Measurements from ENCODE around the gene C16orf92.

C16orf92 gene, protein sequence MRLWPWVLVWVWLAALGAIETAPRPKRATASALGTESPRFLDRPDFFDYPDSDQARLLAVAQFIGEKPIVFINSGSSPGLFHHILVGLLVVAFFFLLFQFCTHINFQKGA

DNA sequence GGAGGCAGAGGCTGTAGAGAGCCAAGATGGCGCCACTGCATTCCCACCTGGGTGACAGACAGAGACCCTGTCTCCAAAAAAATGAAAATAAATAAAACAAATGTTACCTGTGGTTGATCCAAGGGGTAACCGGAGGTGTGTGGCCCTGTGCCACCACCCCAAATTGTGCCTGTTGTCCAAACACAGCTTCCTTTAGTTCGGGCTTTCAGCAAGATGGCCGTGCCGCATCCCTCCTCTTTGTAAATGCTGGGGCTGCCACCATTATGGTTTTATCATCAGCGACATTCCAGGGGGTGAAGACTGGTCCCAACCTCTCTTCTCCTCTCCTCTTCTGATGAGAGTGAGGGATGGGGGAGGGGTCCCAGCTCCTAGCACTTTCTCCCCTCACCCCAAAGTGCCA is at the start of gene C16orf92:
C16orf92 (plus strand) TSS at position 312 of the 400 bp plus-strand sequence. CDS start 143 bp downstream, outside the sequence.
- ChIA-PET POLR2A (interaction anchor here (0.9 to 1.0 kb wide), 3 partner anchors 28 to 207 kb away, joined by 3 to 4 read pairs (median 3); partner anchors contain the start of genes HIRIP3, PAGR1 and TMEM219), CTCF (interaction anchor here (1.2 to 1.5 kb wide), 2 partner anchors 9 to 175 kb away, joined by 3 to 10 read pairs; partner anchors contain the start of gene TLCD3B)
- no peak for TF ChIP-seq LEF1 (IDR thresholded peaks at IDR 0.05; ENCODE audit: borderline replicate concordance)
- no peak for DNase-seq (ENCODE audit: extremely low spot score)

DNA sequence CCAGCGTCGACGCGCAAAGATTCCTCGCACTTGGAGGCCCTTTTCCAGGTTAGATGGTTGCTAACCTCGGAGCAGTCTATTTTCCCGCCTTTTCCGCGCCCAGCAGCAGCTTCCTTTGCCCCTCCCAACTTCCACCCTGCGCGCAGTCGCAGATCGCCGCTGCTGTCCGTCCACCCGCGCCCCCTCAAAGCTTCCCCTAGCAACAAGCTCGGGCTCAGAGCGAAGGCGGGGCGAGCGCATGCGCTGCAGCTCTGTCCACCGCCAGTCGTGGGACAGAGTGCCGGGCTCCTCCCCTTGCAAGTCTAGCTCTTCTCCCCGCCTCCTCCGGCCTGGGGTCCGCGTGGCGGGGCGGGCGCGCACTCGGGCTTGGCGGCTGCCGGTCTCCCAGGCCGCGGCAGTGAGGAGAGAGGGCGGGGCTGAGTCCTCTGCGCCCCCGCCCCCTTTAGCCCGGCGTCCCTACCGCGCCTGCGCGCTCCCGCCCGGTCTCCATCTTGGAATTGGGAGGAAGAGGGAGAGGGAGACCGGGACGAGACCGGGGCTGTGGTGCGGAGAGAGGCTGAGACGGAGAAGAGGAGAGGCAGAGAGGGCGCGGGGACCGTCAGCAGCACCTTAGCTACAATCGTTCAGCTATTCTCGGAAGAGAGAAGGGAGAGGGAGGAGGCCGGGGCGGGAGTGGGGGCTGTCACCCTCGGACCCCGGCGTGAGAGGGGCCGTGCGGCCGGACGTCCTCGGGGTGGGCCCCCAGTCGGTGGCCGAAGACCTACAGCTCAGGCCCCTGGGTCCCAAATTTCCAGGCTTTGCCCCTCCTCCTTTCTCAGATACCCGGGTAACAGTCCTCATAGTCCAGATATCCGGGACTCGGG is 49.4 kb upstream of the C16orf92 start, which contains the start of gene TAOK2:
TAOK2 (plus strand) TSS at position 485 of the 863 bp plus-strand sequence. CDS start 3,905 bp downstream, outside the sequence.
- ChIA-PET POLR2A (interaction anchor here (0.6 to 8.8 kb wide), 25 partner anchors 12 to 1025 kb away, joined by 3 to 102 read pairs (median 4); partner anchors contain the start of genes ALDOA, ASPHD1, CDIPT and HIRIP3), CTCF (interaction anchor here (0.6 to 3.0 kb wide), 6 partner anchors 12 to 125 kb away, joined by 3 to 14 read pairs (median 6); partner anchors contain the start of gene TMEM219)
- TF ChIP-seq, protein P1, sequence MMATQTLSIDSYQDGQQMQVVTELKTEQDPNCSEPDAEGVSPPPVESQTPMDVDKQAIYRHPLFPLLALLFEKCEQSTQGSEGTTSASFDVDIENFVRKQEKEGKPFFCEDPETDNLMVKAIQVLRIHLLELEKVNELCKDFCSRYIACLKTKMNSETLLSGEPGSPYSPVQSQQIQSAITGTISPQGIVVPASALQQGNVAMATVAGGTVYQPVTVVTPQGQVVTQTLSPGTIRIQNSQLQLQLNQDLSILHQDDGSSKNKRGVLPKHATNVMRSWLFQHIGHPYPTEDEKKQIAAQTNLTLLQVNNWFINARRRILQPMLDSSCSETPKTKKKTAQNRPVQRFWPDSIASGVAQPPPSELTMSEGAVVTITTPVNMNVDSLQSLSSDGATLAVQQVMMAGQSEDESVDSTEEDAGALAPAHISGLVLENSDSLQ (IDR thresholded peaks at IDR 0.05), result no peak; the same call in 1 of the 2 replicates
- no peak for TF ChIP-seq BHLHE40 (IDR thresholded peaks at IDR 0.05; ENCODE audit: borderline replicate concordance)
- TF ChIP-seq LEF1 (IDR thresholded peaks at IDR 0.05; ENCODE audit: borderline replicate concordance), result no peak
- peak; percentile 100 for TF ChIP-seq L3MBTL2 (conservative IDR thresholded peaks at IDR 0.05)
- peak; percentile 98; the same call in 1 of the 2 replicates for TF ChIP-seq HDGF (IDR thresholded peaks at IDR 0.05; ENCODE audit: borderline replicate concordance)
- TF ChIP-seq SP1 (IDR thresholded peaks at IDR 0.05), result no peak
- peak; percentile 100 for DNase-seq (ENCODE audit: extremely low spot score)

DNA sequence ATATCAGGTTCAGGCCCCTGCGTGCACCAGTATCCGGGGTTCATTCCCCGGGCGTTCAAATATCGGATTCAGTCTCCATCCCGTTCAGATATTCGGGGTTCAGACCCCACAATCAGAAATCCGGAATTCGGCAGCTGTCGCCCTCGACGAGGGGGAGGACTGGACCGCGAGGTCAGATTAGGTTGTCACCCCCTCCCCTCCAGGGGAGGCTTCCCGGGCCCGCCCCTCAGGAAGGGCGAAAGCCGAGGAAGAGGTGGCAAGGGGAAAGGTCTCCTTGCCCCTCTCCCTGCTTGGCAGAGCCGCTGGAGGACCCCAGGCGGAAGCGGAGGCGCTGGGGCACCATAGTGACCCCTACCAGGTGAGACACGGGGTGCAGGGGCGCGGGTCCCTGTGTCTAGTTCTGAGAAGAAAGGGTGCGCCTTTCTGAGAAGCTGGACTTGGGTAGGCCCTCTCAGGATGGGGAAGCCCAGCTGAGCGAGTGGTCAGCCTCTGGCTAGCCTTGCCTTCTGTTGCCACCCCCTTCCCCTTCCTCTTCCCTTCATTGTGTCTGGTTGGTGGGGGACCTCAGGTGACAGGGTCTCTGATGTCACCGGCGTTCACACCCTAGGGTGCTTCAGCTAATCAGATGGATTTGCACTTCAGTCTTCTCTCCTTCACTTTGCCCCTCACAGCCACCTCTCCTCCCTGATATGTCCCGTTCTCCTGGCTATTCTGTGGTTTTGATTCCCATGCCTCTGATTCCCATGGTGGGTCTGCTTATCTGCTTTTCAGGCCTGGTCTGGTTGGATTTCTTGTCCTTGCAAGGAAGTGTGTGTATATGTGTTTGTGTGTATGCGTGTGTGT is 48.5 kb upstream of the C16orf92 start:
- TF ChIP-seq HDGF (IDR thresholded peaks at IDR 0.05; ENCODE audit: borderline replicate concordance) (no peak), FOXM1 (IDR thresholded peaks at IDR 0.05; ENCODE audit: borderline replicate concordance) (no peak), SUZ12 (IDR thresholded peaks at IDR 0.05) (no peak), FOXK2 (IDR thresholded peaks at IDR 0.05) (no peak), ELF4 (IDR thresholded peaks at IDR 0.05) (no peak), TARDBP (IDR thresholded peaks at IDR 0.05) (no peak), ARNT (IDR thresholded peaks at IDR 0.05) (no peak), CTBP1 (IDR thresholded peaks at IDR 0.05; ENCODE audit: borderline replicate concordance) (no peak)
- TF ChIP-seq, protein P1 (IDR thresholded peaks at IDR 0.05), result no peak
- no peak for DNase-seq (ENCODE audit: extremely low spot score)
- POLR2A ChIA-PET, result interaction anchor here (1.4 to 8.8 kb wide), 8 partner anchors 12 to 163 kb away, joined by 4 to 102 read pairs (median 40); partner anchors contain the start of genes ASPHD1, HIRIP3, KCTD13 and SEZ6L2
- CTCF ChIA-PET, result interaction anchor here (0.9 to 1.9 kb wide), 3 partner anchors 17 to 47 kb away, joined by 3 to 7 read pairs (median 5); no protein-coding TSS in a partner anchor

DNA sequence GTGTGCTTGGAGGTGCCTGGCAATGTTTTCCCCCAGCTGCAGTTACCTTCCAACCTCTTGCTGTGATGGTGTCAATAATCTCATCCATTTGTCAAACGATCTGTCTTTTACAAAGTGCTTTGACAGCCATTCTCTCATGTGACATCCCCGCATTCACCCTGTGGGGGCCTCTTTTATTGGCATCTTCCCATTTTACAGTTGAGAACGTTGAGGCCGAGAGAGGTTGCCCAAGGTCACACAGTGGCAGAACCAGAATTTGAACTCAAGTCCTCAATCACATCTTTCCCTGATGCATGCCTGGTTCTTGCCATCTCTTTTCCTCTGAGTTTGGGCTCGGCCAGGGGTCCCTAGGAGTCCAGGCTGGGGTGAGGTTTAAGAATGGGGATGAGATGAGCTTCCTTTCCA is 47.9 kb upstream of the C16orf92 start:
- no peak for DNase-seq (ENCODE audit: extremely low spot score)
- CTCF ChIA-PET, result interaction anchor here (1.9 kb wide), 1 partner anchor 17 kb away, joined by 5 read pairs; no protein-coding TSS in a partner anchor
- POLR2A ChIA-PET, result interaction anchor here (0.7 to 8.8 kb wide), 7 partner anchors 11 to 76 kb away, joined by 3 to 102 read pairs (median 60); partner anchors contain the start of genes HIRIP3, KCTD13, SEZ6L2 and TMEM219
- TF ChIP-seq ZNF384 (IDR thresholded peaks at IDR 0.05), result no peak
- TF ChIP-seq, protein P1 (IDR thresholded peaks at IDR 0.05), result 0 out of 2 replicates have a peak, but pooled peaks have one; percentile 21
- TF ChIP-seq LEF1 (IDR thresholded peaks at IDR 0.05; ENCODE audit: borderline replicate concordance), result no peak
- no peak for TF ChIP-seq TARDBP (IDR thresholded peaks at IDR 0.05)

DNA sequence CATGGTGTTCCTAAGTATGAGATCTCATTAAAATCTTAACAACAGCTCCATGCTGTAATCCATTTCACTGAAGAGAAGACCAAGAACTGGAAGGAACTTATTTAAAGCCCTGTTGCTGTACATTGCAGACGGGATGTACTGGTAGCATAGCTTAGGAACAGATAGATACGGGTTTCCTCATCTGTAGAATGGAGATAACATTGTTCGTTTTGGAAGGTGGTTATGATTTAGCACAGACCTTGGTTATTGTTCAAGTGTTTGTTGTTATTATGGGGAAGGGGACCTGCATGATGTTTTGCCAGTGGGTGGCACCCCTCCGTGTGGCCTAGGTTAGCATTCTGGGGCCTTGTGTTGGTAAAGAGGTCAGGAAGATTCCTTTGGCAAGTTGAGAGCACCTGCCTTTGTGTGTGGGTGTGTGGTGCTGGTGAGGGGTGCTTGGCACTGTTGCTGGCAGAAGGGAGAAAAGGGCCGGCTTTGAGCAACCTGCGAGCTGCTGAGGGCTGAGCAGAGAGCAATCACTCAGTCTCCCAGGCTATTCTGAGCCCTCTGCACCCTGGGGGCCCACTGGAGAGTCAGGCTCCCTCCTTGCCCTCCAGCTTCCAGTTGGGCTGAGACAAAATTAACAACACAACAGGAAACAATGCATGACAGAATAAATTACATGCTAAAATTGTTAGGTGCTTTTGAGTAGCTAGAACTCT is 47.0 kb upstream of the C16orf92 start:
- CTCF ChIA-PET, result interaction anchor here (0.6 to 1.9 kb wide), 2 partner anchors 16 to 69 kb away, joined by 3 to 5 read pairs; no protein-coding TSS in a partner anchor
- POLR2A ChIA-PET, result interaction anchor here (0.7 to 8.8 kb wide), 9 partner anchors 10 to 76 kb away, joined by 3 to 102 read pairs (median 20); partner anchors contain the start of genes HIRIP3, KCTD13, SEZ6L2 and TMEM219
- no peak for DNase-seq (ENCODE audit: extremely low spot score)
- TF ChIP-seq, protein P1 (IDR thresholded peaks at IDR 0.05), result no peak
- no peak for TF ChIP-seq FOXK2 (IDR thresholded peaks at IDR 0.05)

Data from HEK293T (cell line).